HG03520 (cell line): ENCODE results near the gene TAF4.
"Not testable (repeated sequence)": the region's sequence is repeated elsewhere in the genome, so short reads cannot be mapped to it uniquely, and the experiment has no call there.

Experiments
- ATAC-seq: cut with Tn5 transposase; IDR thresholded peaks from one replicate; pipeline ENCODE4 v1.9.1; 2021; ENCODE audit warnings: mild to moderate bottlenecking, moderate library complexity; ENCODE audit not compliant: unreplicated experiment

TAF4 gene, protein sequence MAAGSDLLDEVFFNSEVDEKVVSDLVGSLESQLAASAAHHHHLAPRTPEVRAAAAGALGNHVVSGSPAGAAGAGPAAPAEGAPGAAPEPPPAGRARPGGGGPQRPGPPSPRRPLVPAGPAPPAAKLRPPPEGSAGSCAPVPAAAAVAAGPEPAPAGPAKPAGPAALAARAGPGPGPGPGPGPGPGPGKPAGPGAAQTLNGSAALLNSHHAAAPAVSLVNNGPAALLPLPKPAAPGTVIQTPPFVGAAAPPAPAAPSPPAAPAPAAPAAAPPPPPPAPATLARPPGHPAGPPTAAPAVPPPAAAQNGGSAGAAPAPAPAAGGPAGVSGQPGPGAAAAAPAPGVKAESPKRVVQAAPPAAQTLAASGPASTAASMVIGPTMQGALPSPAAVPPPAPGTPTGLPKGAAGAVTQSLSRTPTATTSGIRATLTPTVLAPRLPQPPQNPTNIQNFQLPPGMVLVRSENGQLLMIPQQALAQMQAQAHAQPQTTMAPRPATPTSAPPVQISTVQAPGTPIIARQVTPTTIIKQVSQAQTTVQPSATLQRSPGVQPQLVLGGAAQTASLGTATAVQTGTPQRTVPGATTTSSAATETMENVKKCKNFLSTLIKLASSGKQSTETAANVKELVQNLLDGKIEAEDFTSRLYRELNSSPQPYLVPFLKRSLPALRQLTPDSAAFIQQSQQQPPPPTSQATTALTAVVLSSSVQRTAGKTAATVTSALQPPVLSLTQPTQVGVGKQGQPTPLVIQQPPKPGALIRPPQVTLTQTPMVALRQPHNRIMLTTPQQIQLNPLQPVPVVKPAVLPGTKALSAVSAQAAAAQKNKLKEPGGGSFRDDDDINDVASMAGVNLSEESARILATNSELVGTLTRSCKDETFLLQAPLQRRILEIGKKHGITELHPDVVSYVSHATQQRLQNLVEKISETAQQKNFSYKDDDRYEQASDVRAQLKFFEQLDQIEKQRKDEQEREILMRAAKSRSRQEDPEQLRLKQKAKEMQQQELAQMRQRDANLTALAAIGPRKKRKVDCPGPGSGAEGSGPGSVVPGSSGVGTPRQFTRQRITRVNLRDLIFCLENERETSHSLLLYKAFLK

GRCh38 chr20:62065674-62066338 is at the start of gene TAF4:
TAF4 (minus strand) TSS chr20:62065881; CDS start chr20:62065810, 71 bp downstream.
- ATAC-seq = peak; percentile 63

DNA sequence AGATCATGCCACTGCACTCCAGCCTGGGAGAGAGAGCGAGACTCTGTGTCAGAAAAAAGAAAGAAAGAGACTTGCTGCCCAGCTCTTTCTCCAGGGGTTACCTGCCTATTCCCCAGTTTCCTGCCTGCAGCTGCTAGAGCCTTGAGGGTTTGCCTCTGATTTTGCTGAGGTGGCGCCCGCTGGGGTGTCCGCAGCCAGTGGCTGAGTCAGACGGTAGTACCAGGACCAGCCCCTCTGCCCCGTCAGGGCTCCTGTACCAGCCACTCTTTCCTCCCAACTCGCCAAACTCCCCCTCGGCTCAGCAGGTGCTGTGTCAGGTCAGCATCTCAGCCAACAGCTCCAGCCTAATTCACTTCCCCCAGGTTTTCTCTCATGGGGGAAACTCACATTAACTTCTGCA is 49.2 kb upstream of the TAF4 start:
- ATAC-seq = no peak

GRCh38 chr20:62112368-62112767 is 46.7 kb upstream of the TAF4 start:
- ATAC-seq = no peak

DNA sequence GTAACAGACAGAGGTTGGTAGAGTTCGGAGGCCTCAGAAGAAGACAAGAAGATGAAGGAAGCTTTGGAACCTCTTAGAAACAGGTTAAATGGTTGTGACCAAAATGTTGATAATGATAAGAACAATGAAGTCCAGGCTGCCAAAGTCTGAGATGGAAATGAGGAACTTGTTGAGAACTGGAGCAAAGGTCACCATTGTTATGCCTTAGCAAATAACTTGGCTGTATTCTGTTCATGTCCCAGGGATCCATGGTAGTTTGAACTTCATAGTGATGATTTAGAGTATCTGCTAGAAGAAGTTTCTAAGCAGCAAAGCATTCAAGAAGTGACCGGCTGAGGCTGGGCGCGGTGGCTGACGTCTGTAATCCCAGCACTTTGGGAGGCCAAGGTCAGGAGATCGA is 45.5 kb upstream of the TAF4 start:
- no peak for ATAC-seq

- ATAC-seq = no peak
These were observed 39.9 kb upstream of the TAF4 start for GRCh38 chr20:62105592-62105991.

DNA sequence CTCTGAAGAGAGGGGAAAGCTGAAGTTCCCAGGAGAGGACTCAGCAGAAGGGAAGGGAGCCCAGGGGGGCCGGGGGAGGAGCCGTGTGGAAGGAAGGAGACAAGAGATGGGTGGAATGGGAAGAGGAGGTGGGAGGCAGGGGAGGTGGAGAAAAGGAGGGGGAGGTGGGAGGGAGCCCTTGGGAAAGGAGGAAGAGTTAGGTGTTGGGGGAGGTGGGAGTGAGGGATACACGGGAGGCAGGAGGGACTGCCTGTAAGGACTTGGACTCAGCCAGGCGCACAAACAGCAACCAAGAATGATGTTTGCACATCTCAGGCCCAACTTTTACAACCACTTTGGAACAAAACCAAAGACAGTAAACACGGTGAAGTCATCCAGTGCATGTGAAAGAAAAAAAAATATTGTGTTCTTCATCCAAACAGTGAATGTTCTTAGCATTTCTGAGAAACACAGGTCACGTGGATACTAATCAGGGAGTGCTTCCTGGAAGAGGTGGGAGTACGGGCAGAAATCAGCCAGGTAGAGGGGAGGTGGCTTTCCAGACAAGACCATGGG is 39.2 kb upstream of the TAF4 start:
- ATAC-seq = no peak

GRCh38 chr20:62104234-62104789 is 38.6 kb upstream of the TAF4 start:
- ATAC-seq = no peak

DNA sequence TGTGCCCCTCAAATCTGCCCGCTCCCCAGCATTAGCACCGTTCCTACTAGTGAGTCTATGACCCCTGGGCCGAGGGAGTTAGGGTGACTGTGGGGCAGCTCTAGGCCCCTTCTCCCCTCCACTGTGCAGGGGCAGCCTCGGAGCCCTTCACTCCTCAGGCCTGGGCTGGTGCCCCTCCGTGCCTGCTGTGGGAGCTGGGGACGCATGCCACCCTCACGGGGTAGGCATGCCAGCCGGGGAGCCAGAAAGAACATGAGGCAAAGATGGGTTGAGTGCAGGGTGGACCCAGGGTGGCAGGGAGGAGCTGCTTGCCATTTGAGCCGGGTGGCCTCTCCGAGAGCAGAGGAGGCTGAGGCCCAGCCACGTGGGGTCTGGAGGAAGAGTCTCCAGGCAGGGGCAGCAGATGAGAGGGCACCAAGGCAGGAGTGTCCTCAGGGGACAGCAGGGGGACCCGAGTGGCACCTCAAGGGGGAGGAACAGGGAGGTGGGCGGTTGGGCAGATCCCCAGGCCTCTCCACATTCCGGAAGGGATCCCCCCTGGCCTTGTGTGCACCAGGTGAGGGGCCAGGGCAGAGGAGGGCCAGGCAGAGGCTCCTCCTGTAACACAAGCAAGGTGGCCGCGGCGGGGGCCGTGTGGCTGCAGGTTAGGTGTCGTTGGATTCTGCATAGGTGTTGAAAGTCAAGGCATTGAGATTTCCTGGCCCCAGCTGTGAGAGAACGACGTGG is 38.0 kb upstream of the TAF4 start:
- ATAC-seq = no peak

- ATAC-seq = no peak
These were observed 35.4 kb upstream of the TAF4 start for GRCh38 chr20:62101078-62101477.

- ATAC-seq = no peak
These were observed 32.3 kb upstream of the TAF4 start for GRCh38 chr20:62097881-62098407.

DNA sequence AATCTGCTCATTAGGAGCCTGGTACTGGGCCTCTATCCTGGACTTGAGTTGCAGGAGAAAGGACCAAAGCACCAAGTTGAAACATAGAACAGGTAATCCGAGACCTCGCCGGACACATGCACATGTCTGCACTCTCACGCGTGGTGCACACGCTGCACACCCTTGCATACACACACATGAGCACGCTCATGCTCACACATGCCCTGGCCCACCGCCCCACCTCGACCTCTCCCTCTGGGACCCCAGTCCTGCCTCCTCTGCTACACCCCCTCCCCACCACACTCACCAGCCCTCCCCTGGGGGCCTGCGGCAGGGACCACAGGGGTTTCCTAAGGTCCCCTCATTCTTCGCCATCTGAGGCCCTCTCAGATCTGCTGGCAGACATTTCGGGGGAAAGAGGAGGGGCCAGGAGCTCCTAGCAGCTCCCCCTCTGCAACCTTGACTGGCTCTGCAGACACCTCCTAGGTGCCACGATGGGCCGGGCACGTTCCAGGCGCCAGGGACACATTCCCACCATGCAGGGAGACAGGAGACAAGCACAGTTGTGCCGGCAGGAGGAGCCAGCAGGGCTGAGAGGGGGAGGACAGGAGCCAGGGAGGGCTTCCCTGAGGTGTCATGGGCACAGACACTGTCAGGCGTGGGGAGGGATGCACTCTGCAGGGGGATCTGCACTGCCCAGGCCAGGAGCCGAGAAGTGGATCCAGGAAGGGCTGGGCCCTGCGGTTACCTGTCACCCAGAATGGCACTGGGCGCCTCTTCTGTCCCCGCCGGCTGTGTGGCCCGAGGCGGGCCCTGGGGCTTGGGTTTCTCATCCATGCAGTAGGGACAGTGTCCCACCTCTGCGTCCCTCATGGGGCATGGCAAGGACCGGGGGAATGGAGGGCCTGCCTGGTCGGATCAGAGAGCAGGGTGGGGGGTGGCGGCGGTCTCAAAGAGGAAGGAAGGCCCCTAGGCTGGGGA is 31.0 kb upstream of the TAF4 start:
- no peak for ATAC-seq

- no peak for ATAC-seq
These were observed 23.7 kb upstream of the TAF4 start for GRCh38 chr20:62089393-62089792.

- no peak for ATAC-seq
These were observed 22.8 kb upstream of the TAF4 start for GRCh38 chr20:62088258-62089127.

- no peak for ATAC-seq
These were observed 22.0 kb upstream of the TAF4 start for GRCh38 chr20:62087632-62088031.

- no peak for ATAC-seq
These were observed 21.5 kb upstream of the TAF4 start for GRCh38 chr20:62087227-62087626.

DNA sequence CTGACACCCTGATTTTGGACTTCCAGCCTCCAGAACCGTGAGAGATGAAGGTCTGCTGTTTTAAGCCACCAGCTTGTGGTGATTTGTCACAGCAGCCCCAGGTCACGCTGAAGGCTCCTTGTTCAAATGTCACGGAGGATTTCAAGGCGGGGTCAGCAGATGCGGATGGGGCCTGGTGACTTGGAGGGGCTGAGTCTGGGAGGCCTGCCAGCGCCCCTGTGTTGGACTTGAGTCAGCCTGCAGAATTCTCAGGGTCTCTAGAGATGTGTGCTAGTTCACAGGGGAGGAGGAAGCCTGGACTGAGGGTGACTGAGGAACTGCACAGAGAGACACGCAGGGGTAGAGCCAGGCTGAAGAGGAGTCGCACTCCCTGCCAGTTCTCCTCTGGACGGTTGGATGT is 19.5 kb upstream of the TAF4 start:
- no peak for ATAC-seq

- not testable (repeated sequence) for ATAC-seq
These were observed 18.5 kb upstream of the TAF4 start for GRCh38 chr20:62084224-62084623.
